Stimulated activated naive B cell treated with anti-CD40 and anti-IgM and Interleukin-4, amounts not matched to agents 10 μg/mL and 1 μg/mL and 100 μg/mL, for 72 hours (primary cell): ENCODE data around the gene RPRD2.
"Not testable (repeated sequence)": the region's sequence is repeated elsewhere in the genome, so short reads cannot be mapped to it uniquely, and the experiment has no call there.

Source experiments
- ATAC-seq, 2 donors: fragments of 150-1000 bp; cut with Tn5 transposase; replicated peaks; 2 replicates each; pipeline ENCODE4 v1.10.0; 2021; ENCODE audit warnings: moderate library complexity in 1 of 2
- DNase-seq: peaks from one replicate; pipeline ENCODE4 v3.0.0; 2021
- H3K27ac Mint-ChIP-seq: one replicate; pipeline ENCODE4 v1.8.0; 2022; ENCODE audit warnings: mild to moderate bottlenecking, mixed read lengths
- H3K27me3 Mint-ChIP-seq, 2 donors: one replicate each; pipeline ENCODE4 v1.8.0; 2022; ENCODE audit warnings: mixed read lengths in 2 of 2
- H3K36me3 Mint-ChIP-seq, 2 donors: one replicate each; pipeline ENCODE4 v1.8.0; 2022; ENCODE audit warnings: mixed read lengths in 2 of 2, mild to moderate bottlenecking in 1 of 2
- H3K4me1 Mint-ChIP-seq, 2 donors: one replicate each; pipeline ENCODE4 v1.8.0; 2022; ENCODE audit warnings: mixed read lengths in 2 of 2, mild to moderate bottlenecking in 1 of 2
- H3K4me3 Mint-ChIP-seq, 2 donors: one replicate each; pipeline ENCODE4 v1.8.0; 2022; ENCODE audit warnings: mild to moderate bottlenecking in 2 of 2, mixed read lengths in 2 of 2, moderate library complexity in 1 of 2
- H3K9me3 Mint-ChIP-seq, 2 donors: one replicate each; pipeline ENCODE4 v1.8.0; 2022; ENCODE audit warnings: mixed read lengths in 2 of 2, mild to moderate bottlenecking in 1 of 2

RPRD2 gene

DNA sequence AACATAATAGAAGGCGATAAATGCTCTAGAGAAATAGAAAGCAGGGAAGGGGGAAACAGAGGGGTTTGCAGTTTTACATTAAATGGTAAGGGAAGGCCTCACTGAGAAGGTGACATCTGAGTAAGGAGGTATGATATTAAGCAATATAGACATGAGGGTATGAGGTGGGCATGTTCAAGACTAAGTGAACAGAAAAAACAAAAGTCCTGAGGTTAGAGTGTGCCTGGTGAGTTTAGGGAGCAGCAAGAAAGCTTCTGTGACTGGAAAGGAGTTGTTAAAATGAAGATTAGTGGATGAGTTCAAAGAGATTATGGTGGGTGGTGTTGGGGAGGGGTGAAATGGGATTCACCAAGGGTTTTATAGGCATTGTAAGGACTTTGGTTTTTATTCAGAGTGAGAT, 8.6 kb downstream of the RPRD2 start:
- DNase-seq (no peak), ATAC-seq (no peak)
- H3K4me3 Mint-ChIP-seq = no peak overlapping the region
- no peaks in the 10 kb centered on the region for H3K27me3 Mint-ChIP-seq
- peaks cover 5% of the 10 kb centered on the region in 2 donors for H3K36me3 Mint-ChIP-seq
- H3K9me3 Mint-ChIP-seq = peaks cover 0 to 1% of the 10 kb centered on the region in 2 donors
- H3K27ac Mint-ChIP-seq = no peak overlapping the region
- H3K4me1 Mint-ChIP-seq = peaks cover 26 to 62% of the 10 kb centered on the region in 2 donors

DNA sequence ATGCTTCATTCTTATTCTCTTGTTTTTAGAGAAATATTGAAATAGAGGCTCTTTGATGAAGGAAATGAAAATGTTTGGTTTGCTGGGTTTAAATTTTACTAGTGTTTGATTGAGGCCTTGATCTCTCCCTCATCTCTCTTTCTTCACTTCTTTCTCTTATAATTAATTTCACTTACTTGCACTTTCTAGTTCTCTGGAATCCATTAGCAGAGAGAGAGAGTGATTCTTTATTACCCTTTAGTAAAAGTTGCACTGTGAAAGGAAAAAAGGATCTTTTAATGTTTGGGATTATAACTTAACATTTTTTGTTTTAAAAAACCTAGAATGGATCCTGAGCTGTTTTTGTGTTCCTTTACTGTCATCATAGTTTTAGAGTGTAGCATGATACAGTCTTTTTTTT, 12.2 kb downstream of the RPRD2 start:
- no peak for ATAC-seq
- Mint-ChIP-seq H3K4me1 (peaks cover 24 to 50% of the 10 kb centered on the region in 2 donors), H3K4me3 (no peak overlapping the region), H3K27ac (peak overlapping the region; percentile 25), H3K9me3 (peaks cover 0 to 1% of the 10 kb centered on the region in 2 donors), H3K27me3 (no peaks in the 10 kb centered on the region), H3K36me3 (peaks cover 5% of the 10 kb centered on the region in 2 donors)
- DNase-seq = no peak

DNA sequence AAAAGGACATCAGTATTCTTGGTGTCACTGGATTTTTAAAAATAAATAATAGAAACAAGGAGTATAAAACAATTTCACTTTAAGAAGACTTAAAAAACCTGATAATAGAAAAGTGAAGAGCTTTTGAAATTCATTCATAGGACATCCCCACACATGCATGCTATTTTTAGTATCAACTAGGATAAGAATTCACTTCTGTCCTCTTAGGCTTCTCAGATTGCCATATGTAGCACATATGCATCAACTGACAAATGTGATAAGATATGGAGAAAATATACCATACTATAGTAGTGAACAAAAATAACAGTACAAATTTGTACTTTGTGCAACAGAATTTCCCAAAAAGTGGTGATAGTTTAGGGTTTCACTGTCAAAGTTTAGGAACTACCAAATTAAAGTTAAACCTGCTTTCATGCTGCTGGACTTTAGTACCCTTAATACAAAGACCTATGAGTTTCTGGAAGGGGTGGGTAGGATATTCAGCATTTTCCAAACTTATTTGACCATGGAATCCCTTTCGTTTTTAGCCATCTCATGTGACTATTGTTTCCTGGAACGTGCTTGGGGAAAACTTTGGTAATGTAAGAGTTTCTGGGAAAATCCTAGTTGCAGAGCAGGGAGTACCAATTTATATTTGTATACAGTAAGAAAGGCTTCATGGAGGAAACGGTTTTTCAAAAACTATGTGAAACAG, 19.8 kb downstream of the RPRD2 start:
- Mint-ChIP-seq H3K4me1 (peaks cover 14 to 19% of the 10 kb centered on the region in 2 donors), H3K27ac (no peak overlapping the region), H3K4me3 (no peak overlapping the region), H3K27me3 (no peaks in the 10 kb centered on the region), H3K9me3 (no peaks in the 10 kb centered on the region), H3K36me3 (peaks cover 2 to 5% of the 10 kb centered on the region in 2 donors)
- DNase-seq = no peak
- ATAC-seq = no peak

DNA sequence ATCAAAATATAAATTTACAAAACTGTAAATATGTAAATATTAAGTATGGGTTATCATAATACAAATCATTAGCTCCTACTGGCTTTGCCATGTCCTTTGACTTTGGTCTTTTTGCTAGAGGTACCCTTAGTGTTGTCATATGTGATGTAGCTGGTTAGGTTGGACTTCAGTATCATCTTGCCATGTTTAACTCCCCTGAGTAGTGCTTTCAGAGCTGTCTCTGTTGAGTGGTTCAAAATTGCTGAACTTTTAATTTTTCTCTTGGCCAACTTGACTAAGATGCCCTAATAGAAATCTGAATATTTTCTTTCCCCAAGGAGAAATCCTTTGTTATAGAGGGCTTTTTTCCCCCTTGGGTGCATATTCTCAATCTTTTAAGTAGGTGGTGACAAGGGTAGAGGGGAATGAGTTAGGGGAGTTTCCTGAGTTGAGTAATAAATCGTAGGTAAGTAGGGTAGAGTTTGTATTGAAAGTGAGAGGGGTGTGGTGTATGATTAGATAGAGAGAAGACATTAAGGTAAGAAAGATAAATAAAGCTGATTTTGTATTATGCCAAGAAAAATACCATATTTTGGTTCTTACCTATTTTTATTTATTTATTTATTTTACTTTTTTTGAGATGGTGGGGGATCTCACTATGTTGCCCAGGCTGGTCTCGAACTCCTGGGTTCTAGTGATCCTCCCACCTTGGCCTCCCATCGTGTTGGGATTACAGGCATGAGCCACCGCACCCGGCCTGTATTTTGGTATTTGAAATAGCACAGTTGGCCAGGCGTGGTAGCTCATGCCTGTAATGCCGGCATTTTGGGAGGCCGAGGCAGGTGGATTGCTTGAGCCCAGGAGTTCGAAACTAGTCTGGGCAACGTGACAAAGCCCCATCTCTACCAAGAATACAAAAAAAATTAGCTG, 21.8 kb downstream of the RPRD2 start:
- H3K4me1 Mint-ChIP-seq = peaks cover 20 to 32% of the 10 kb centered on the region in 2 donors

DNA sequence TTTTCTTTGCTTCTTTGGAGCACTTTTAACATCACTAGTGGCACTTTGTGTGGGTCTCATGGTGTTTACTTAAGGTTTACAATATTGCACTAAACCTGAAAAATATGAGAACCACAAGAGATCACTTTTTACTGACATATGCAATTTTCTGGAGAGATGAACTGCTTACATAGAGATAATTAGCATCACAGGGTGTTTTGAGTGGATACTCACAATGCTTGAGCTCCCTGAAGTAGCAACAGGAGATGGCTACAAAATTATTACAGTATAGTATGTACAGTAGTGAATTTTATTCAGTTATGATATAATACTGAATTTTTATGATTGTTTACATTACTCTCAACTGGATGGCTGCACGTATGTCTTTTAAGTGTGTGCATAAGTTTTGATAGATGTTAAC, 22.6 kb downstream of the RPRD2 start:
- Mint-ChIP-seq H3K9me3 (no peaks in the 10 kb centered on the region), H3K4me1 (peaks cover 20 to 33% of the 10 kb centered on the region in 2 donors)

More for the DNA sequence above, 21.8 kb downstream of the RPRD2 start:
- peak; percentile 29 to 45 for ATAC-seq
- Mint-ChIP-seq H3K4me3 (no peak overlapping the region), H3K27me3 (no peaks in the 10 kb centered on the region), H3K27ac (peak overlapping the region; percentile 22), H3K36me3 (peaks cover 6 to 13% of the 10 kb centered on the region in 2 donors), H3K9me3 (no peaks in the 10 kb centered on the region)
- no peak for DNase-seq

DNA sequence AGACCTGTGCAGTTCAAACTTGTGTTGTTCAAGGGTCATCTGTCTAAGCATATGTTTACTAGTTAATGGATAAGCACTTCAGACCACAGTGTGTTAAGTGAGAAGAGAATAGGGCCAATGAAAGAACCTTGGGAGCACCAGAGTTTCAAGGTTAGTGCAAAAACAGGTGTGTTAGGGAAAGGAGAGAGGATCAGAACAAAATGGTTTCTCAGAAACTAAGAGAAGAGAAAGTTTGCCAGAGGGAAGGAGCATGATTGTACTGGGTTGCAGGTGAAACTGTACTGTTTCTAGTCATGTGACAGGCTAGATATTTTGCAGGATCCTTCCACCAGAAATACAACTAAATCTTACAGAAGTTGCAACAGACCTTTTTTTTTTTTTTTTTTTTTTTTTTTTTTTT, 23.3 kb downstream of the RPRD2 start:
- H3K4me1 Mint-ChIP-seq = peaks cover 20 to 37% of the 10 kb centered on the region in 2 donors
- no peak overlapping the region for H3K4me3 Mint-ChIP-seq
- DNase-seq = no peak
- peaks cover 6 to 13% of the 10 kb centered on the region in 2 donors for H3K36me3 Mint-ChIP-seq
- H3K27ac Mint-ChIP-seq = peak overlapping the region; percentile 27
- no peak for ATAC-seq
- H3K9me3 Mint-ChIP-seq = no peaks in the 10 kb centered on the region
- H3K27me3 Mint-ChIP-seq = no peaks in the 10 kb centered on the region

More for the DNA sequence above, 22.6 kb downstream of the RPRD2 start:
- no peaks in the 10 kb centered on the region for H3K27me3 Mint-ChIP-seq
- no peak for ATAC-seq
- DNase-seq = no peak
- no peak overlapping the region for H3K27ac Mint-ChIP-seq
- peaks cover 6 to 13% of the 10 kb centered on the region in 2 donors for H3K36me3 Mint-ChIP-seq
- H3K4me3 Mint-ChIP-seq = no peak overlapping the region

DNA sequence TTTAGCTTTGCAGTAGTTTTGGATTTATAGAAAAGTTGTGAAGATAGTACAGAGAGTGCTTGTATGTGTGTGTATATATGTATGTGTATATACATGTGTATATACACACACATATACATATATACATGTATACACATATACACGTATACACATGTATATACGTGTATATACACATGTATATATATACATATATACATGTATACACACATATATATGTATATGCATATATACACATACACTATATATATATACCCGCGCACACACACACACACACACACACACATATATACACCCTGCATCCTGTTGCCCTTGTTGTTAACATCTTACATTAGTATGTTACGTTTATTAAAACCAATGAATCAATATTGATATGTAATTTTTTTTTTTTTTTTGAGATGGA, 24.3 kb downstream of the RPRD2 start:
- ATAC-seq = no peak
- no peak overlapping the region for H3K27ac Mint-ChIP-seq
- no peaks in the 10 kb centered on the region for H3K9me3 Mint-ChIP-seq
- no peak overlapping the region for H3K4me3 Mint-ChIP-seq
- H3K27me3 Mint-ChIP-seq = no peaks in the 10 kb centered on the region
- DNase-seq = no peak
- peaks cover 22 to 45% of the 10 kb centered on the region in 2 donors for H3K4me1 Mint-ChIP-seq
- H3K36me3 Mint-ChIP-seq = peaks cover 6 to 13% of the 10 kb centered on the region in 2 donors

DNA sequence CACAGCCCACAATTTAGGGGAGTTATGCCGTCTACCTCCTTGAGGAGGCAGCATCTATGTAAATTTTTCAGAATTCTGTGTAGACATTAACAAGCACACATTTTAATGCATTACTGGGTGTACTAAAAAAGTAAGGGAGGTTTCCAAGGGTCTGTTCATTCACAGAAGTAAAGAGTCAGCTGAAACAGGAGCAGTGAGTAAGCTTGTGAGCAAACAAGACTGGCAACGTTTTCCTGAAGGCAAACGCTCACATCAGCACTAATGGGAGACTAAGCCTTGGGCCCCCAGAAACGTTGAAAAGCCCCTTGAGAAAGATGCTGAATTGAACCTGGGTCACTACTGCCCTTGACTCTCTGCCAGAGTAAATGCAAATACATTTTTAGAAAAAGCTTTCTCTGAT, 25.7 kb downstream of the RPRD2 start:
- Mint-ChIP-seq H3K4me1 (peaks cover 18 to 44% of the 10 kb centered on the region in 2 donors), H3K9me3 (no peaks in the 10 kb centered on the region), H3K27me3 (no peaks in the 10 kb centered on the region), H3K36me3 (peaks cover 6 to 13% of the 10 kb centered on the region in 2 donors), H3K4me3 (no peak overlapping the region), H3K27ac (peak overlapping the region; percentile 28)
- DNase-seq = no peak
- no peak for ATAC-seq

DNA sequence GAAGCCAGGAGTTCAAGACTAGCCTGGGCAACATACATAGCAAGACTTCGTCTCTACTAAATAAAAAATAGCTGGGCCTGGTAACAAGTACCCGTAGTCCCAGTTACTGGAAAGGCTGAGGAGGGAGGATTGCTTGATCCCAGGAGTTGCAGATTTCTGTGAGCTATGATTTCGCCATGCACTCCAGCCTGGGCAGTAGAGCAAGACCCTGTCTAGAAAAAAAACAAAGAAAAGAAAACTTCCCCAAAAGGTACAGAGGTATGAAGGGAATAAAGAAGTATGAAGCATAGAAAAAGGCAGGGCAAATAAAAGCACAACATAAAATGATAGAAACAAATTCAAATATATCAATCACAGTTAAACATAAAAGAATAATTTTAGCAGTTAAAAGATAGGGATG, 28.7 kb downstream of the RPRD2 start:
- H3K4me3 Mint-ChIP-seq = no peak overlapping the region
- ATAC-seq = no peak
- no peak for DNase-seq
- H3K36me3 Mint-ChIP-seq = peaks cover 17 to 28% of the 10 kb centered on the region in 2 donors
- peaks cover 3 to 6% of the 10 kb centered on the region in 2 donors for H3K9me3 Mint-ChIP-seq
- H3K4me1 Mint-ChIP-seq = peaks cover 18 to 38% of the 10 kb centered on the region in 2 donors
- H3K27ac Mint-ChIP-seq = no peak overlapping the region
- H3K27me3 Mint-ChIP-seq = no peaks in the 10 kb centered on the region

DNA sequence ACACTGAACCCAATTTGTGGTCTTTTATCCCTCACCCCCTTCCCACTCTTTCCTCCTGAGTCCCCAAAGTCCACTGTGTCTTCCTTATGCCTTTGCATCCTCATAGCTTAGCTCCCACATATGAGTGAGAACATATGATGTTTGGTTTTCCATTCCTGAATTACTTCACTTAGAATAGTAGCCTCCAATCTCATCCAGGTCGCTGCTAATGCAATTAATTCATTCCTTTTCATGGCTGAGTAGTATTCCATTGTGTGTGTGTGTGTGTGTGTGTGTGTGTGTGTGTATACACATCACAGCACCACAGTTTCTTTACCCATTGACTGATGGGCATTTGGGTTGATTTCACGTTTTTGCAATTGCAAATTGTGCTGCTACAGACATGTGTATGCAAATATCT, 31.2 kb downstream of the RPRD2 start:
- not testable (repeated sequence) for ATAC-seq, DNase-seq

DNA sequence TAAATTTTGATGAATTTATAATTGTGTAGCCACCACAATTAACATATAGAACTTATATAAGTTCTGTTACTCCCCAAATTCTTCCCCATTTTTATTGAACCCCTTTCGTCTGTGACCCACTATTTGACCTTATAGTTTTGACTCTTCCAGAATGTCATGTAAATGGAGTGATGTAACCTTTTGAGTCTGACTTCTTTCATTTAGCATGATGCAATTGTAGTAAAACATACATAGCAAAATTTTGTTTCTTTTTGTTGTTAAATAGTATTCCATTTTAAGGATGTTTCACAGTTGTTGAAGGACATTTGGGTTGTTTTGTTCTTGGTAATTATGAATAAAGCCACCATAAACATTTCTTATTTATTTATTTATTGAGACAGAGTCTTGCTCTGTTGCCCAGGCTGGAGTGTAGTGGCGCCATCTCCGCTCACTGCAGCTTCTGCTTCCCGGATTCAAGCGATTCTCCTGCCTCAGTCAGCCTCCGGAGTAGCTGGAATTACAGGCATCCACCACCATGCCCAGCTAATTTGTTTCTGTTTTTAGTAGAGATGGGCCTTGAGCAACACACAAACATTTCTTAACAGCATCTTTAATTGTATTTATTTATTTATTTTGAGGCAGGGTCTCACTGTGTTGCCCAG, 33.6 kb downstream of the RPRD2 start:
- Mint-ChIP-seq H3K27ac (no peak overlapping the region), H3K27me3 (no peaks in the 10 kb centered on the region), H3K36me3 (peaks cover 16 to 31% of the 10 kb centered on the region in 2 donors), H3K4me3 (no peak overlapping the region), H3K4me1 (peaks cover 12 to 31% of the 10 kb centered on the region in 2 donors), H3K9me3 (peaks cover 3 to 6% of the 10 kb centered on the region in 2 donors)
- DNase-seq (no peak), ATAC-seq (no peak)

More for the DNA sequence above, 31.2 kb downstream of the RPRD2 start:
- not testable (repeated sequence) for H3K9me3 Mint-ChIP-seq, H3K4me3 Mint-ChIP-seq, H3K27ac Mint-ChIP-seq, H3K27me3 Mint-ChIP-seq
- Mint-ChIP-seq H3K36me3 (peaks cover 13 to 28% of the 10 kb centered on the region in 2 donors), H3K4me1 (peaks cover 11 to 36% of the 10 kb centered on the region in 2 donors)

DNA sequence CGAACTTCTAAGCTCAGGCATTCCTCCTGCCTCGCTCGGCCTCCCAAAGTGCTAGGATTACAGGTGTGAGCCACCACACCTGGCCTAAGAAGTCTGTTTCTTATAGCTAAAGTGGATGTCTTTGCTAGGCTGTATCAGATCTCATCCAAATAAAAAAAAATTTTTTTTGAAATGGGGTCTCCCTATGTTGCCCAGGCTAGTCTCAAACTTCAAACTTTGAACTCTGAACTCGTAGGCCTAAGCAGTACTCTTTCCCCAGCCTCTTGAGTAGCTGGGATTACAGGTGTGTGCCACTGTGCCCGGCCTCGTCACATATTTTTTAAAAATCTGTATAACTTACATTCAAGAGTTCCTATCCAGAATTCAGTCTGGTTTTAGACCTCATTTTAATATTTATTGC, 40.5 kb downstream of the RPRD2 start:
- Mint-ChIP-seq H3K4me3 (no peak overlapping the region), H3K27me3 (no peaks in the 10 kb centered on the region), H3K4me1 (peaks cover 18 to 50% of the 10 kb centered on the region in 2 donors), H3K9me3 (no peaks in the 10 kb centered on the region), H3K36me3 (peaks cover 4 to 19% of the 10 kb centered on the region in 2 donors), H3K27ac (no peak overlapping the region)
- no peak for ATAC-seq
- no peak for DNase-seq

DNA sequence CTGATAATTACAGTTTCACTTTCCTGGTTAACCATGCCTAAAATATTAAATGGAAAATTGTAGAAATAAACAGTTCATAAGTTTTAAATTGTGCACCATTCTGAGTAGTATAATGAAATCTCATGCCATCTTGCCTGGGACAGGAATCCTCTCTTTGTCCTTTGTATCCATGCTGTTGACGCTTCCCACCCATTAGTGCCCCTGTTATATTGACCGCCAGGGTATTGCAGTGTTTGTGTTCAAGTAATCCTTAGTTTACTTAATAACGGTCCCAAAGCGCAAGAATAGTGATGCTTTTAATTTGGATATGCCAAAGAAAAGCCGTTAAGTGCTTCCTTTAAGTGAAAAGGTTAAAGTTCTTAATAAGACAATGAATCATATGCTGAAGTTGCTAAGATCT, 41.7 kb downstream of the RPRD2 start:
- Mint-ChIP-seq H3K4me1 (peaks cover 24 to 51% of the 10 kb centered on the region in 2 donors), H3K4me3 (no peak overlapping the region), H3K27me3 (no peaks in the 10 kb centered on the region), H3K9me3 (no peaks in the 10 kb centered on the region), H3K27ac (peak overlapping the region; percentile 48), H3K36me3 (peaks cover under 1 to 10% of the 10 kb centered on the region in 2 donors)
- DNase-seq (no peak), ATAC-seq (no peak)

DNA sequence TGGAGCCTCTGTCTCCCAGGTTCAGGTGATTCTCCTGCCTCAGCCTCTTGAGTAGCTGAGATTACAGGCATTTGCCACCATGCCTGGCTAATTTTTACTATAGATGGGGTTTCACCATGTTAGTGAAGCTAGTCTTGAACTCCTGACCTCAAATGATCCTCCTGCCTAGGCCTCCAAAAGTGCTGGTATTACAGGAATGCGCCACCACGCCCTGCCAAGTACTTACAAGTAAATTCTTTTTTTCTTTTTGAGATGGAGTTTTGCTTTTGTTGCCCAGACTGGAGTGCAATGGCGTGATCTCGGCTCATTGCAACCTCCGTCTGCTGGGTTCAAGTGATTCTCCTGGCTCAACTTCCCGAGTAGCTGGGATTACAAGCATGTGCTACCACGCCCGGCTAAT, 42.5 kb downstream of the RPRD2 start:
- DNase-seq (no peak), ATAC-seq (no peak)
- H3K9me3 Mint-ChIP-seq = no peaks in the 10 kb centered on the region
- H3K27ac Mint-ChIP-seq = no peak overlapping the region
- no peaks in the 10 kb centered on the region for H3K27me3 Mint-ChIP-seq
- H3K4me1 Mint-ChIP-seq = peaks cover 24 to 51% of the 10 kb centered on the region in 2 donors
- H3K36me3 Mint-ChIP-seq = peaks cover 2 to 10% of the 10 kb centered on the region in 2 donors
- no peak overlapping the region for H3K4me3 Mint-ChIP-seq
